Activated naive CD4-positive, alpha-beta T cell (primary cell): Measurements from ENCODE around the gene DHX38.
A peak's percentile ranks its signal among the peaks of the same experiment; 100 is the strongest.

ENCODE experiments used
- DNase-seq, 4 experiments: peaks; one replicate each; lab custom pipeline; 2025; lab: John Stamatoyannopoulos, UW

DHX38 gene

DNA sequence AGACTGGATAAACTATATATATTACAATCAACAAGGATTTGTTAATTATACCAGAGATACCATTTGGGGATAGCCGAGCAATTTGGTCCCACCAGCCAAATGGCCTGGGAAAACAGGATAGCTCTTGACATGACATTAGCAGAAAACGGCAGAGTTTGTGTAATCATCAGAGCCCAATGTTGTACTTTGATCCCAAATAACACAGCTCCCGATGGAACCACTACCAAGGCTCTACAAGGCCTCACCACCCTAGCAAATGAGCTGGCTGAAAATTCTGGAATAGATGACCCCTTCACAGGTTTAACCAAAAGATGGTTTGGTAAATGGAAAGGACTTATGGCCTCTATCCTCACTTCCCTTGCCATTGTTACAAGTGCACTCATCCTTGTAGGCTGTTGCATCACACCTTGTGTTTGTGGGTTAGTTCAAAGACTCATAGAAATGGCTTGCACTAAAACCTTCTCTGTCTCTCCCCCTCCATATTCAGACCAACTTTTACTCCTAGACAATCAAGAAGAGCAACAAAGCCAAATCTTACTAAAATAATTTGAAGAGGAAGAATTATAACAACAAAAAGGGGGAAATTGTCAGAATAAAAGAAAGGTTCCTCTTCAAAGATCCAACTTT lies 9.8 kb upstream of the DHX38 start:
- DNase-seq: no peak

DNA sequence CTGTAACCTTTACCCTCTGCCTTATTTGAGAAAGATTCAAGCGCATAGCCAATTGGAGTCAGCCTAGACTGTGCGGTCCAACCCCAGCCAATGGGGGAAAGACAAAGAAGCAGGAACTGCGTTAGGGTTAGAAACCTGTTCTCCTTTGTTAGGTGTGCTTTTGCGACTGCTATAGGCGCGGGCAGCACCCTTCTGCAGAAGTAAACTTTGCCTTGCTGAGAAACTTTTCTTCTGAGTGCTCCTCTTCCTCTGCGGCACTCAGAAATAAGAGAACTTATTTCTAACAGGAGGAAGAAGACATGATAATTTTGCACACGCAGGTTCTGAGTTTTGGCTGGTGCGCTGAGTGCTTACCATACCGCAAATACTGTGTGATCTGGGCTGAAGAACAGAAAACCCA lies 9.2 kb upstream of the DHX38 start:
- no peak for DNase-seq

DNA sequence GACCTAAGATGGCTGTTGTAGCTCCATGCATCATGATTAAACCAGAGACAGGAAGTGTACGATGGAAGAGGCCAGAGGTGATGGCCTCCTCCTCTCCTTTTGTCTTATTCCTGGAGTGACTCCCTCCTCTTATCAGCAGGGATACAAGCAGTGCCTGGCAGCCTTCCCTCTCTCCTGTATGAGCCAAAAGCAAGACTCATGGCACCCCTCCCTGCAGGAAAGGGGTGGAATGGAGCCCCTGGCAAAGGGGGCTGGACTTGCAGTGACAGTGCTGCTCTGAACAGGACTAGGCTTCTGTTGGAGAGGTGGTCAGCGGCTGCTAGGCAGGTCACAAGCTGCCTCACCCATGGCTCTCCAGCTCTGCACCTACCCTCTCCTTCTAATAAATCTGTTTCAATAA lies 8.6 kb upstream of the DHX38 start:
- DNase-seq: no peak

DNA sequence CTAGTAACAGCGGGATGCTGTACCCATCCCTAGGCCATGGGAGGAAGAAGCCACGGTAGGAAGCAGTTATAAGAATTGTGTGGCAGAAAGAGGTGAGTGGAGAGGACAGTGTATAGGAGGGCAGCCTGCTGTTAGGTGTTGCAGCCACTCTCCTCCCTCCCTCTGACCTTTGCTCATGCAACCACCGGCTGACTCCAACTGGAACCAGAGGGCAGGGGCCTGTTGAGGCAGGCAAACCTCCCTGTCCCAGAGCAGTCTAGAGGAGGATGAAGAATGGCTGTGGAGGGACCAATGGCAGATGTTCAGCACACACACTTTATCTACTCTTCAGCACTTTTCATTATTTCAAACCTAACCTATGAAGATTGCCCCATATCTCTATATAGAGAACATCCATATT lies 2.4 kb upstream of the DHX38 start:
- no peak for DNase-seq

DNA sequence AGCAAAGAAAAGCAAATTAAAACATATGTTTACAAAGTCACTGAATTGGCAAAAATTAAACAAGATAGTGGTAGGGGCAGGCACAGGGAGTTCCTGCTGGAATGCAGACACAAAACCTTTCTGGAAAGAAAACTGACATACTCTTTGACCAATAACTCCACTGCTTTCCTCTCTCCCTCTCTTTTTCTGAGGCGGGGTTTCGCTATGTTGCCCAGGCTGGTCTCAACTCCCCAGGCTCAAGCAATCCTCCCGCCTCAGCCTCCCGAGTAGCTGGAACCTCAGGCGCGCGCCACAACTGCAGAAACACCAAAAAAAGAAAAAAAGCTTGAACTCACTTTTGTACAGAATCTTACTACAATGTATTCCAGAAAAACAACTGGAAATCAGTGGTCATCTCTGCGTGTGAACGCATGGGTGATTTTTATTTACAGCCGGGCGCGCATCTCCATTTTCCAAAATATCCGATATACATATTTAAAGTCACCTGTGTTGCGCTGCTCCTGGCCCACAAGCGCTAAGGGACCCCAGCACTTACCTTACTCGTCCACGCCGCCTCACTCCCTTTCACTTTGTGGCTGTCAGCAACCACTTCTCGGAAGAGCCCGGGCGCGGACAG lies 707 bp upstream of the DHX38 start:
- no peak for DNase-seq

DNA sequence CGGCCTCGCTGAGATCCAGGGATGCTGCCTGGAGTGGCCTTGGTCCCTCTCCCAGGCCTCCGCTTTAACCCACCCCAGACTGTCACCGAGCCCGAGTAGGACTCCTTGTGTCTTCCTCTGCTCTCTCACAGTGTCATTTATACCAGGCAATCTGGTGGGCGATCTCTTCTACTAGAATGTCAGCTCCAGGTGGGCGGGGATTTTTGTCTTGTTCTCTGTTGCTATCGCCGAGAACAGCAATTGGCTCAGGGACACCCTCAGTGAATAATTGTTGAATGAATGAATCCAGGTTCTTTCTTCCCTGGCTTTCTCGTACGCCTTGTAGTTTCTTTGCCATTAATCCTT lies 591 bp downstream of the DHX38 start:
- DNase-seq: peak in 2 of 4 experiments; percentile 28 to 32

DNA sequence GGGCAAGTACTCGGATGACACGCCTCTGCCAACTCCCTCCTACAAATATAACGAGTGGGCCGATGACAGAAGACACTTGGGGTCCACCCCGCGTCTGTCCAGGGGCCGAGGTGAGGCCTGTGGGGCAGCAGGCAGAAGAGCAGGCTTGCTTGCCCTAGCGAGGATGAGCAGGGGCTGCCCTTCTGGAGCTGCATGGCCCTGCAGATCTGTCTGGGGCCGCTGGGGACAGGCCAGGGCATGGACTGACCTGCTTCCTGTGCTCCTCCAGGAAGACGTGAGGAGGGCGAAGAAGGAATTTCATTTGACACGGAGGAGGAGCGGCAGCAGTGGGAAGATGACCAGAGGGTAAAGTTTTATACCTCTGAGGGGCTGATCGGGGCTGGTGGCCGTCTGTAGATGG lies 5.3 kb downstream of the DHX38 start:
- DNase-seq: no peak

DNA sequence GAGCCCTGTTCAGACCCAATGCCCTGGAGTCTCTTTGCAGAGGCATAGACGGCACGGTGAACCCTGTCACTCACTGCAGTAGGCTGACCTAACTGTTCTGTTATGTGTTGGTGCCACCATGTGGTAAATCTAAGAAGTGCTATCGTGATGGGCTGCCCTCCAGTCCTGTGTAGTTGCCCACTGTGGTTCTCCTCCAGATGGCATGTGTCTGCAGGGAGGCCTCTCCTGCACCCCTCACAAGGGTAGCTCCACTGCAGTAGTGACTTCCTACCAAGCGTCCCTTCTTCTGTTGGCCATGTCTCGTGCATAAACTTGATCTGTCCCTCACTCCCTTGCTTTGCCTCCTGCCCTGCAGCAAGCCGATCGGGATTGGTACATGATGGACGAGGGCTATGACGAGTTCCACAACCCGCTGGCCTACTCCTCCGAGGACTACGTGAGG lies 5.8 kb downstream of the DHX38 start:
- DNase-seq: no peak

DNA sequence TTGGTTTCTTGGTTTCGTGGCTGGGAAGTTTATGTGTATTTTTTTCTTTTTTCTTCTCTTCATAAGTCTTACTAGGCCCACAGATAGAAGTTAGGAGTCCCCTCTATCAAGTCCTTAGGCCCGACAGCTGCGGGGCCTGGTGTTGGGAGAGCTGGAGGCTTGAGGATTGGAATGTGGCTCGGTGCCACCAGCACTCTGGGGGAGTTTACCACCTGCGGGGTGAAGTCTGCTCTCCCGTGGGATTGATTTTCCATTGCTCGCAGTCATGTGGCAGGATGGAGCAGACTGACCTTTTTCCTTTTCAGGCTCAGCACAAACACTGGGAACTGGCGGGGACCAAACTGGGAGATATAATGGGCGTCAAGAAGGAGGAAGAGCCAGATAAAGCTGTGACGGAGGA lies 7.5 kb downstream of the DHX38 start:
- DNase-seq: no peak

DNA sequence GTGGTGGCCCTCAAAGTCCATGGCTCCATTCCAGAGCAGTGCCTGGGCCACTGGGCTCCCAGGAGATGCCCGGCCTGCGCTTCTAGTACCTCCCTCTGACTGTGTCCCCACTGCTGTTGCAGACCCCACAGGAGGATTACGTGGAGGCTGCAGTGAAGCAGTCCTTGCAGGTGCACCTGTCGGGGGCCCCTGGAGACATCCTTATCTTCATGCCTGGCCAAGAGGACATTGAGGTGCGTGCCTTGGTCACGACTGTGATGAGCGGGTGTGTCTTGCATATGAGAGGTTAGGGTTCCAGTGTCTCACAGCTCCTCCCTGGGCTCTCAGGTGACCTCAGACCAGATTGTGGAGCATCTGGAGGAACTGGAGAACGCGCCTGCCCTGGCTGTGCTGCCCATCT lies 11.3 kb downstream of the DHX38 start:
- DNase-seq: no peak

DNA sequence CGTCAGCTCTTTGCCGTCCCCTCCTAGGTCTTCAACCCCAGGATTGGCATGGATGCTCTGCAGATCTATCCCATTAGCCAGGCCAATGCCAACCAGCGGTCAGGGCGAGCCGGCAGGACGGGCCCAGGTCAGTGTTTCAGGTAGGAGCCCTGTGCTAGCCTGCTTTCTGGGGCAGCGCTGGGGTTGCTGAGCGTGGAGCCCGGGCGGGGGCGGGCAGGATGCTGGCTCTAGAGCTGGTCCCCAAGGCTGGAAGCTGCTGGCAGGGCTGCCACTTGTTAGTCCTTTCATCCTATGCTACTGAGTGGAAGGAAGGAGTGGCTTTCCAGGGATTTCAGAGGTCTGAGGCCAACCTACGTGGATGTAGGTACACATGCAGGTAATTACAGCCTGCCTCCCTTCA lies 12.3 kb downstream of the DHX38 start:
- DNase-seq: no peak

DNA sequence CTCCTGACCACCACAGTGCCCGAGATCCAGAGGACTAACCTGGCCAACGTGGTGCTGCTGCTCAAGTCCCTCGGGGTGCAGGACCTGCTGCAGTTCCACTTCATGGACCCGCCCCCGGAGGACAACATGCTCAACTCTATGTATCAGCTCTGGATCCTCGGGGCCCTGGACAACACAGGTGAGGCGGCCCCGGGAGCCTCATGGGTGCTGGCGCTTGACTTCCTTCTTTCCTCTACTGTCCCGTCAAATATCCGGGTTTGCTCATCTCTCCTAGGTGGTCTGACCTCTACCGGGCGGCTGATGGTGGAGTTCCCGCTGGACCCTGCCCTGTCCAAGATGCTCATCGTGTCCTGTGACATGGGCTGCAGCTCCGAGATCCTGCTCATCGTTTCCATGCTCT lies 13.7 kb downstream of the DHX38 start:
- DNase-seq: no peak

DNA sequence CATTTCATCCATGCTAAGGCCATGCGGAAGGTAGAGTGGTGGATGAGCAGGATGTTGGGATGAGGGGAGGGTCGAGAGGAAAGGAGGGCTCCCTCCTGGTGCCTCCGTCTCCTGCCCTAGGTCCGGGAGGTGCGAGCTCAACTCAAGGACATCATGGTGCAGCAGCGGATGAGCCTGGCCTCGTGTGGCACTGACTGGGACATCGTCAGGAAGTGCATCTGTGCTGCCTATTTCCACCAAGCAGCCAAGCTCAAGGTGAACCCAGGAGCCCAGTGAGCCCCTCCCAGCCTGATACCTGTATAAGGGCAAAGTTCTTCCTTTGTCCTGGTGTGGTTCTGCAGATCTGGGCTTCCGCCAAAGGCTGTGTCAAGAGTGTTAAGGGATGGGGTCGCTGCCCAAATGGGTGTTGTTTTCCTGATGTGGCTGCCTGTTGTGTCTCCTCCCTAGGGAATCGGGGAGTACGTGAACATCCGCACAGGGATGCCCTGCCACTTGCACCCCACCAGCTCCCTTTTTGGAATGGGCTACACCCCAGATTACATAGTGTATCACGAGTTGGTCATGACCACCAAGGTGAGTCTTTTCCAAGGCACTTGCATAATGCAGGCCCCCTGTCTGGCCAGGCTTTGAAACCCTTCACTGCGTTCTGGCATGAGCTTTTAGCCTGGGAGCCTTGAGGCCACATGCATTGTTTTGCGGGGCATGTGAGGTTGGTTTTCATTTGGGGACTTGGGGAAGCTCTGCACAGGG lies 14.9 kb downstream of the DHX38 start:
- DNase-seq: no peak

DNA sequence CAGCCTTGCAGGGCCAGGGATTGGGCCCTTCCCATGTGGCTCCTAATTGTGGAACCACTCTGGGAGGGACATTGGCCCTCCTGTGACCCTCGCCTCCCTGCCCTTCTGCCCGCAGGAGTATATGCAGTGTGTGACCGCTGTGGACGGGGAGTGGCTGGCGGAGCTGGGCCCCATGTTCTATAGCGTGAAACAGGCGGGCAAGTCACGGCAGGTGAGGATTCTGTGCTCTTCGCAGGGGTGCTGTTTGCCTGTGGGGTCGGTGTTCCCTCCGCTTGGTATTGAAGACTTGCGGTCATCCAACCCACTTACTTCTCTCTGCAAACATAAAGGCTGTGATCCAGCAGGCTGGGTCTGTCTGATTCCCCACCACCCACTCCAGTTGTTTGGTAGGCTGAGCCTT lies 15.7 kb downstream of the DHX38 start:
- DNase-seq: no peak

DNA sequence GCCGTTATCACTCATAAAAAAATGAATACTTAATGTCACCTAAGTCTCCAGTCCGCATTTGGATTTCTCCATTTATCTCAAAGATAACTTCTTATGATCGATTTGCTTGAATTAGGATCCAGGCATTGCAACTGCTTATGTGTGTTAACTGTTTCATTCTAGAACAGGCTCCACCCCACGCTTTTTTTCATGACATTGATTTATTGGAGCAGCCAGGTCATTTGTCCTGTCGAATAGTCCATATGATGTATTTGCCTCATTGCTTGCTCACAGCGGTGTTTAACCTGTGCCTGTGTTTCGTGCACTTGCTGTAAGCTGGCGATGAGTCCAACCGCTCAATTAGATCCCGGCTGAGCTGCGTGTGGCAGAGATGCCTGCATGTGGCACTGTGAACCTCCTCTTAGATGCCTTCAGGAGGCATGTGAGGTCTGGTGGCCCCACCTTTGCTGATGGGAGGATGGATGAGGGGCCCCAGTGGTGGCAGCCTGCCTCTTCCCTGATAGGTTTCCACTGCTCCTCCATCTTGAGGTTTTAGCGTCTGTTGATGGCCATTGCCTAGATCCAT lies 16.4 kb downstream of the DHX38 start:
- no peak for DNase-seq

DNA sequence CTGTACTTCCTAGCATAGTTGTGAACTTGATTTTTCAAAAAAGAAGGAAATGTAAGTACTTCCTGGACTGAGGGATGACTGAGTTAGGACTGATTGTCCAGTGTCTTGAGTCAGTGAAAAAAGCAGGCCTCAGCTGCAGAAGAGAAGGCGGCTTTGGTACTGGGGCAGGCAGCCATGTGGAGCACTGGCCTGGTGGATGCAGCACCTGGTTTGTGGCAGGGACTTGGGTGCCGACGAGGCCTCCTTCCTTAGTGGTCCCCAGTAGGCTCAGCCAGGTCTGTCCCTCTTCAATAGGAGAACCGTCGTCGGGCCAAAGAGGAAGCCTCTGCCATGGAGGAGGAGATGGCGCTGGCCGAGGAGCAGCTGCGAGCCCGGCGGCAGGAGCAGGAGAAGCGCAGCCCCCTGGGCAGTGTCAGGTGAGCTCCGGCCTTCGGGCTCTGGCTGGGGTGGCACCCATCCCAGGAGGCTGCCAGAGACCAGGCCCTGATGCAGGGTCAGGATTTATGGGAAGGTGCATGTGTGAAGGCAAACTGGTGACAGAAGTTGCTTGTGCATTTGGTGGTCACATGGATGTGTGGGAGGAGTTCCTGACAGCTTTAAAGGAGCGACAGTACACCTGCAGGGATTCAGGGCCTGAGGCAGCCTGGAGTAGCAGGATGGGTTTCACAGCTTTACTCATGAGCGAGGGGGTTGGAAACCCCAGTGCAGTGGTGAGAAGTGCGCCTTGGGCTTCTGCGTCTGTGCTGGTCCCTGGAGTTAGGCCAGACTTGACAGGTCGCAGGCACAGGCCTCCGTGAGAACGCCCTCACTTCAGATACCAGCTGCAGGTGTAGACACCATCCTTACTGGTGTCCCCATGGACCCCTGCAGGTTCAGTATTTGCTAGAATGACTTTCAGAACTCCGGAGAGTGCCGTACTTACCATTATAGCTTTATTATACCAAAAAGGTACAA lies 17.3 kb downstream of the DHX38 start:
- no peak for DNase-seq

DNA sequence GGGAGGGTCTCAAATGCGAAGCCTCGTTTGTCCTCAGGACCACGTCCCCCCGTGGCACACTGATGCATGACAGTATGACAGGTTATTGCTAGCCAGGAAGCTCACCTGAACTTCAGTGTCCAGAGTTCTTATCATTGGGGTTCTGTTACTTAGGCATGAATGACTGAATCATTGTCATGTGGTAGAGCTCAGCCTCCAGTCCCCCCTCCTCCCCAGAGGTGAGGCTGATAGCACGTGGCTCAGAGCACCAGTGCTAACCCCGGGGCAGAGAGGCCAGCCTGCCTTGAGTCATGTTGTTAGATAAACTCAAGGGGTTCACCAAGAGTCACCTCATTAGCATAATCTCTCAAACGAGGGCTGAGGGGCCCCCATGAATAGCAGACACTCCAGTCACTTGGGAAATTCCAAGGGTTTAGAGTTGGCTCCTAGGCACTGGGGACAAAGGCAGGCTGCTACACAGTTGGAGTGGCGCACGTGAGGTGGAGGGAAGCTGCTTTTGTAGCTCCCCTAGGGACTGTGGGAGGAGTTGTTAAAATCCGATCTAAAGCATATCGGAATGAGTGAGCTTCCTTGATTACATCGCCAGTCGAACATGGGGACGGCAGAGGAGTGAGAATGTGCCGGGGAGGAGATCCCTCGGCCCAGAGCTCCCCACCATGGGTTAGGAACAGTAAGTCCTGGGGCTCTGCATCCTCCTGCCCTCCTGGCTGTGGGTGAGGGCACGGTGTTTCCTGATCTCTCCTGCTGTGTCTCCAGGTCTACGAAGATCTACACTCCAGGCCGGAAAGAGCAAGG lies 18.2 kb downstream of the DHX38 start:
- no peak for DNase-seq

DNA sequence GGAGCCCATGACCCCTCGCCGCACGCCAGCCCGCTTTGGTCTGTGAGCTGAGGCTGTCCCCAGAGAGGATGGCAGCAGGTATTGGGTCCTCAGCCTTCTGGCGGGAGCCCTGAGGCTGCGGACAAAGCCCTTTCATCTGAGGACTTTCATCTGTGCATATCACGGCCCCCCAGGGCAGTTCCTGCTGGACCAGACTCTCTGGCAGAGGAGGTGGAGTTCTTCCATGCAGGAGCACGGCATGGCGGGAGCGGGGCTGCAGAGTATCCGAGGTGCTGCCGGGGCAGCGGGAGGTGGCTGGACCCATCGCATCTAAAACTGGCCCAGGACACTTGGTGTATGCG lies 18.8 kb downstream of the DHX38 start:
- no peak for DNase-seq

DNA sequence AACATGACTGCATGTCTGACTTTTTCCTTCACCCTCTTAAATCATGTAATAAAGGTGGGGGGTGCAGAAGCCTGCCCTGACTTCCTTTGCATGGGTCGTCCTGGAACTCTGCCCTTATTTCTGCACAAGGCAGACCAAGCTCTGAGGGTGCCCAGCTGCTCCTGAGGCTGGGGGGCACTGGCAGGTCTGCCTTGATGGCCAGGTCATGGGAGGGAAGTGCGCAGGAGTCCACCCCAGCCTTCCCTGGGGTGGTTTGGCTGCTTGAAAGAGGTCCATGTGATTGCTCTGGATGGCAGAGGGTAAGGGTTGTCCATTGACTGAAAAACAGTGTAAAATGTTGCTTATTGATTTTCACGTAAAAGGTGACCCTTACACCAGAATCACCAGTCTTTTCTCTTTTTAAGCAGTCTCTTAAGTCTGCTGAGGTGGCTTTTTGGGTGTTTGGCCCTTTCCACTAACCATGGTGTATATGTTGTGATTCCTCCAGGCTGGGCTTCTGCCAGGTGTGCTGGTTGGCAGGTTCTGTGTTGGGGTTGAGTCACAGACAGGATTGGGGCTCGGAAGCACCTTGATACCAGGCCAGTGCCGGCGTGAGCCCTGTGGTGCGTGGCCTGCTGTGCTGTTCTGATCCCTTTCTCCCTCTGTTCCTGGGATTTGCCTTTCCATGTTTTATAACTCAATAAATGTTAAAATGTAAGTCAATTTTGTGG lies 19.4 kb downstream of the DHX38 start:
- no peak for DNase-seq

DNA sequence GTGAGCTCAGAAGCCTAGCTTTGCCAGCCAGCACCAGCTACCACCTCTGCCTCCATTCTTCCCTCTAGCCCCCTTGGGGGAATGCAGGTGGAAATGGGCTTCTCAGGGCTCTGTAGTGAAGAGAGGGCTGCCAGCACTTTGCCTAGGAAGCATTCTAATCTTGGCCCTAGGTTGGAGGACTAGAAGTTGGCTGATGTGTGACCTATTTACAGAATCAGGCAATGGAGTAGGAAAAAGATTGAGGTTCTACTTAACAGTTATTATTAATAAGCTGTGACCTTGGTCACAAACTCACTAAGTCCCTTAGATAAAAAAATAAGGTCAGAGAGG lies 19.9 kb downstream of the DHX38 start:
- no peak for DNase-seq

DNA sequence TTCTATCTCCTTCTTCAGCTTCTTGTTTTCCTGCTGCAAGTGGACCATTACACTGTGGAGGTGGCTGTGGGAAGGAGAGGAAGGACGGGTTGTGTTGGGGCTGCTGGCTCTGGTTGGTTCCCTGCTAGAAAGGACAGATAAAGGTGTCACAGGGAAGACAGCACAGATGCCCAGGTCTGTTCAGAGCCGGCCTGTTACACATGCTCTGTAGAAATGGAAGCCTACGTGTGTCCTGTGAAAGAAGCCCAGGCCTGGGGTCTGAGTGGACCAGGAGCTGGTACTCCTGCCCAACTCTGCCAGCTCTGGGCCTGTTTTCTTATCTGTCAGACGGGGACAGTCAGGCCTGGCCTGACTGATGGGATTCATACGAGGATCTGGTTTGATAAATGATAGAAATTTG lies 26.4 kb downstream of the DHX38 start:
- DNase-seq: no peak
